Breast epithelium (tissue), 4 donors: ENCODE measurements around the gene MRAS. TPM values are rescaled to one million over a fixed set of nuclear protein-coding genes. Genes with fewer than 3 reads are reported as not detected.

Experiments used
- DNase-seq, 2 donors: peaks; one replicate each; pipeline ENCODE4 v3.0.0-alpha.2; 2019; ENCODE audit warnings: low spot score in 2 of 2
- H3K27ac ChIP-seq, 2 donors: fragments of 200-600 bp; sonication (generic) in 1 of 2; one replicate each; pipeline ENCODE4 v1.5.1; 2016 to 2019; ENCODE audit warnings: mild to moderate bottlenecking in 1 of 2
- H3K27me3 ChIP-seq, 2 donors: fragments of 200-600 bp; sonication (generic) in 1 of 2; one replicate each; pipeline versions ENCODE4 v1.5.1 to v1.6.0; 2017 to 2019; ENCODE audit warnings: control low read depth in 1 of 2, mild to moderate bottlenecking in 1 of 2
- H3K36me3 ChIP-seq: fragments of 200-600 bp; one replicate; pipeline ENCODE4 v1.5.1; 2019
- H3K4me1 ChIP-seq, 2 donors: fragments of 200-600 bp; sonication (generic); one replicate each; pipeline ENCODE4 v1.5.1; 2016 to 2019; ENCODE audit warnings: control low read depth in 1 of 2
- H3K4me3 ChIP-seq, 3 donors: fragments of 200-600 bp; sonication (generic); 1 replicate in 2 of 3; 2 replicates in 1 of 3; pipeline ENCODE4 v1.5.1; 2016 to 2019; ENCODE audit warnings: mild to moderate bottlenecking in 3 of 3, moderate library complexity in 2 of 3
- H3K9me3 ChIP-seq, 2 donors: fragments of 200-600 bp; sonication (generic) in 1 of 2; one replicate each; pipeline ENCODE4 v1.5.1; 2016 to 2019; ENCODE audit warnings: control low read depth in 1 of 2
- POLR2A ChIP-seq: fragments of 450-650 bp; IDR thresholded peaks from one replicate; pipeline ENCODE4 v1.6.1; 2016; ENCODE audit warnings: antibody characterized with exemption, mild to moderate bottlenecking, moderate library complexity
- POLR2AphosphoS5 ChIP-seq, 3 donors: sonication (generic); formaldehyde crosslinking; IDR thresholded peaks; one replicate each; pipeline ENCODE4 v1.6.1; 2017; ENCODE audit warnings: antibody characterized with exemption in 3 of 3
- intact Hi-C: fragments of 100-400 bp; cut with DNase I; formaldehyde crosslinking; loops from one replicate; pipeline ENCODE4 v1.15.1; 2023; ENCODE audit warnings: low total_unique reads
- total RNA-seq, 3 donors: library from RNA; depleted of rRNA; stranded (reverse); fragments of >200 nt; gene quantifications; one replicate each; pipeline ENCODE4 v1.1.0, GENCODE V29; 2016
- TF ChIP-seq, protein P1 (sequence below), 3 donors: fragments of 450-650 bp; IDR thresholded peaks; one replicate each; pipeline ENCODE4 v1.5.1; 2016 to 2017; ENCODE audit warnings: antibody characterized with exemption in 3 of 3, mild to moderate bottlenecking in 3 of 3, moderate library complexity in 3 of 3

Gene MRAS
- total RNA-seq, 3 donors from 2014 or later = 39.0 to 157 (median 74.8) TPM

- H3K4me1 ChIP-seq = peaks cover 0 to 3% of the 10 kb centered on the region in 2 donors
- intact Hi-C loops = no loop called here
- TF ChIP-seq POLR2AphosphoS5 (IDR thresholded peaks at IDR 0.05) (no peak), POLR2A (no peak)
- no peaks in the 10 kb centered on the region for H3K27me3 ChIP-seq
- no peaks in the 10 kb centered on the region for H3K36me3 ChIP-seq
- H3K9me3 ChIP-seq = no peaks in the 10 kb centered on the region
- H3K4me3 ChIP-seq = no peak overlapping the region
- no peak overlapping the region for H3K27ac ChIP-seq
- no peak for DNase-seq
Measured at GRCh38 chr3:138326866-138327595, 21.3 kb upstream of the MRAS start.

DNA sequence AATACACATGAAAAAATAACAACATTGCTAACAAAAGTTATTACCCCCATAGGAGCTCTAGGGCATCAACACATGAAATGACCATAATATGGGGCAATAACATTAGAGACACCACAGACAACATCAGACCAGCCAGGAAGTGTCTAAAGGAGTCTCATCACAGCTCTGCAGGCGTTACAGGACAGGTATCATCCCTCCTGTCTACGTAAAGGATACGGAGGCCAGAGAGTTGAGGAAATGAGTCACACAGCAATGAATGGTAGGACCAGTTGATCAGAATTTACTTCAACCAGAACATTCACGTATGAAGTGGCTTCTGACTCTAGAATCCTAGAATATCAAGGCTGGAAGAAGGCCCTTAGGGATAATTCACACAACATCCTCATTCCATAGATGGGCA is 20.5 kb upstream of the MRAS start:
- Histone ChIP-seq H3K27ac (no peak overlapping the region), H3K4me3 (no peak overlapping the region), H3K4me1 (peaks cover 0 to 3% of the 10 kb centered on the region in 2 donors), H3K27me3 (no peaks in the 10 kb centered on the region), H3K9me3 (no peaks in the 10 kb centered on the region), H3K36me3 (no peaks in the 10 kb centered on the region)
- TF ChIP-seq POLR2AphosphoS5 (IDR thresholded peaks at IDR 0.05) (no peak), POLR2A (no peak)
- TF ChIP-seq, protein P1, sequence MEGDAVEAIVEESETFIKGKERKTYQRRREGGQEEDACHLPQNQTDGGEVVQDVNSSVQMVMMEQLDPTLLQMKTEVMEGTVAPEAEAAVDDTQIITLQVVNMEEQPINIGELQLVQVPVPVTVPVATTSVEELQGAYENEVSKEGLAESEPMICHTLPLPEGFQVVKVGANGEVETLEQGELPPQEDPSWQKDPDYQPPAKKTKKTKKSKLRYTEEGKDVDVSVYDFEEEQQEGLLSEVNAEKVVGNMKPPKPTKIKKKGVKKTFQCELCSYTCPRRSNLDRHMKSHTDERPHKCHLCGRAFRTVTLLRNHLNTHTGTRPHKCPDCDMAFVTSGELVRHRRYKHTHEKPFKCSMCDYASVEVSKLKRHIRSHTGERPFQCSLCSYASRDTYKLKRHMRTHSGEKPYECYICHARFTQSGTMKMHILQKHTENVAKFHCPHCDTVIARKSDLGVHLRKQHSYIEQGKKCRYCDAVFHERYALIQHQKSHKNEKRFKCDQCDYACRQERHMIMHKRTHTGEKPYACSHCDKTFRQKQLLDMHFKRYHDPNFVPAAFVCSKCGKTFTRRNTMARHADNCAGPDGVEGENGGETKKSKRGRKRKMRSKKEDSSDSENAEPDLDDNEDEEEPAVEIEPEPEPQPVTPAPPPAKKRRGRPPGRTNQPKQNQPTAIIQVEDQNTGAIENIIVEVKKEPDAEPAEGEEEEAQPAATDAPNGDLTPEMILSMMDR (IDR thresholded peaks at IDR 0.05) = no peak
- intact Hi-C loops = no loop called here
- no peak for DNase-seq

DNA sequence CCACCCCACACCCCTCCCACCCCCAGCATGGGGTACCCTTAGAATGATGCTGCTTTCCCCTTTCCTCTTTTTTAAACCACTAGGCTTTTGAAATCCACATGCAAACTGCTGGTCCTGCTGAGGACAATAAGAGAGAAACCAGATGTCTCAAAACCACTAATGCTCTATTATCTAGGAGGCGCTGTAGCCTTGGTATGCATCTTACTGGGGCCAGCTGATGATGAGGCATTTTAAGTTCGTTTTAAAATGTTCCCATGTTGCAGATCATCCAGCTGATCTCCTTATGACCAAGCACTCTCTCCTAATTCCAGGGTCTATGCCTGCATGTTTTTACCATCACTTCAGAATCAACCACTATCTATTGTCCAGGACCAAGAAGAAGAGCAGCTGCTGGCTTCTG is 20.0 kb upstream of the MRAS start:
- intact Hi-C loops = no loop called here
- peaks cover 0 to 3% of the 10 kb centered on the region in 2 donors for H3K4me1 ChIP-seq
- H3K9me3 ChIP-seq = no peaks in the 10 kb centered on the region
- H3K27me3 ChIP-seq = no peaks in the 10 kb centered on the region
- DNase-seq = no peak
- no peaks in the 10 kb centered on the region for H3K36me3 ChIP-seq
- H3K27ac ChIP-seq = no peak overlapping the region
- no peak overlapping the region for H3K4me3 ChIP-seq
- no peak for TF ChIP-seq POLR2AphosphoS5 (IDR thresholded peaks at IDR 0.05)
- TF ChIP-seq, protein P1 (IDR thresholded peaks at IDR 0.05) = no peak
- no peak for TF ChIP-seq POLR2A

GRCh38 chr3:138329127-138329983 is 19.0 kb upstream of the MRAS start, which contains the start of gene NME9:
NME9 (minus strand) TSS chr3:138329851; CDS start chr3:138329335, 516 bp downstream.
- Histone ChIP-seq H3K27me3 (no peaks in the 10 kb centered on the region), H3K36me3 (no peaks in the 10 kb centered on the region), H3K9me3 (no peaks in the 10 kb centered on the region), H3K4me1 (peaks cover 0 to 3% of the 10 kb centered on the region in 2 donors), H3K27ac (peak within 1 kb of the TSS; percentile 34 to 73), H3K4me3 (peak within 1 kb of the TSS; percentile 52 to 75 (median 55))
- intact Hi-C loops = no loop called here
- TF ChIP-seq POLR2AphosphoS5 (IDR thresholded peaks at IDR 0.05) (peak in 1 of 3 donors; percentile 61), POLR2A (no peak)
- TF ChIP-seq, protein P1 (IDR thresholded peaks at IDR 0.05) = peak in 1 of 3 donors; percentile 13
- DNase-seq = peak; percentile 59 to 66

GRCh38 chr3:138329984-138330293 is 18.4 kb upstream of the MRAS start:
- H3K4me1 ChIP-seq = peaks cover 0 to 3% of the 10 kb centered on the region in 2 donors
- peak overlapping the region; percentile 52 to 75 (median 55) for H3K4me3 ChIP-seq
- H3K27me3 ChIP-seq = no peaks in the 10 kb centered on the region
- intact Hi-C loops = no loop called here
- TF ChIP-seq, protein P1 (IDR thresholded peaks at IDR 0.05) = no peak
- no peak for TF ChIP-seq POLR2A
- no peak for TF ChIP-seq POLR2AphosphoS5 (IDR thresholded peaks at IDR 0.05)
- H3K27ac ChIP-seq = peak overlapping the region in 1 of 2 donors; percentile 73
- no peak for DNase-seq
- no peaks in the 10 kb centered on the region for H3K36me3 ChIP-seq
- H3K9me3 ChIP-seq = no peaks in the 10 kb centered on the region
